ENCODE measurements around the gene DDX20. TPM values are rescaled to one million over a fixed set of nuclear protein-coding genes. Genes with fewer than 3 reads are reported as not detected.

The DDX20 gene
- total and polyA plus RNA-seq, 2 of the 8 experiments (the other 6 are each of a cell fraction or from before 2014, with no cell fraction given): 7.5 to 24.7 TPM

- WGBS, 2 experiments (ENCODE audit: extremely low coverage in 1 of 2, insufficient coverage in 1 of 2, insufficient read length in 1 of 2, insufficient replicate concordance in 2 of 2, low coverage in 1 of 2, low lambda C conversion rate in 2 of 2, missing lambda C conversion rate in 1 of 2): 85% methylated on average over 5 of the region's 5 CpGs; no CpG with 5 or more reads in 1 of the 2 experiments
- no peak for TF ChIP-seq PHF8 (conservative IDR thresholded peaks at IDR 0.05; ENCODE audit: low read depth, low read length)
- TF ChIP-seq FOSL1 (IDR thresholded peaks at IDR 0.05; ENCODE audit: insufficient read depth, low read depth, low read length): no peak
- Histone ChIP-seq H3K56ac (replicated peaks; ENCODE audit: insufficient read length, low read depth, low read length) (no peak overlapping the region), H3K36me3 (ENCODE audit: control insufficient read depth in 2 of 4, insufficient read depth in 4 of 4, low read length in 3 of 4) (no peaks in the 10 kb centered on the region), H2AK5ac (ENCODE audit: low read depth, low read length) (no peak overlapping the region), H3K4me1 (replicated peaks in 1 of 4; ENCODE audit: control insufficient read depth in 3 of 4, insufficient read depth in 4 of 4, low read length in 3 of 4) (peaks cover 0 to 4% (median 0%) of the 10 kb centered on the region in 4 experiments; a peak in 1 of 7 replicates), H3K27ac (ENCODE audit: low read depth, low read length) (no peak overlapping the region), H3K79me2 (ENCODE audit: control insufficient read depth in 1 of 2, insufficient read depth in 2 of 2, low read length in 2 of 2) (no peaks in the 10 kb centered on the region), H4K20me1 (replicated peaks in 1 of 2; ENCODE audit: control insufficient read depth in 1 of 2, insufficient read depth in 2 of 2, low read length in 2 of 2) (no peaks in the 10 kb centered on the region), H3K14ac (ENCODE audit: insufficient read length) (no peak overlapping the region), H3K23me2 (ENCODE audit: low read depth, low read length) (no peaks in the 10 kb centered on the region), H3K27me3 (replicated peaks in 1 of 4; ENCODE audit: control insufficient read depth in 3 of 4, extremely low read depth in 1 of 4, insufficient read depth in 3 of 4, low read length in 3 of 4) (no peaks in the 10 kb centered on the region), H2BK15ac (ENCODE audit: low read length) (no peak overlapping the region), H4K8ac (ENCODE audit: extremely low read depth, insufficient read depth, low read length) (no peak overlapping the region), H3K4me3 (ENCODE audit: extremely low read depth in 1 of 4, insufficient read depth in 2 of 4, low read depth in 3 of 4, low read length in 4 of 4) (no peak overlapping the region), H2BK12ac (ENCODE audit: low read depth, low read length) (no peak overlapping the region), H3K4me2 (ENCODE audit: insufficient read depth in 1 of 2, low read depth in 2 of 2, low read length in 2 of 2) (no peak overlapping the region), H2BK120ac (replicated peaks; ENCODE audit: low read depth, low read length) (no peak overlapping the region), H3K23ac (ENCODE audit: insufficient read length) (no peak overlapping the region), H2AFZ (ENCODE audit: low read length) (no peak overlapping the region), H3K9ac (replicated peaks in 1 of 4; ENCODE audit: extremely low read depth in 1 of 4, low read depth in 3 of 4, low read length in 3 of 4) (no peak overlapping the region), H2BK5ac (ENCODE audit: low read depth, low read length) (no peak overlapping the region), H2BK20ac (ENCODE audit: low read length) (no peak overlapping the region), H3K79me1 (ENCODE audit: low read depth, low read length) (no peaks in the 10 kb centered on the region), H3K4ac (replicated peaks; ENCODE audit: insufficient read length, low read depth, low read length) (no peak overlapping the region), H4K5ac (ENCODE audit: insufficient read length, low read depth, low read length) (no peak overlapping the region), H3K18ac (ENCODE audit: extremely low read depth, low read length) (no peak overlapping the region), H3K9me3 (ENCODE audit: insufficient read depth in 2 of 2, low read depth in 1 of 2, low read length in 1 of 2) (no peaks in the 10 kb centered on the region), H4K91ac (replicated peaks; ENCODE audit: insufficient read length, low read length) (no peak overlapping the region)
- FAIRE-seq (no peak), DNase-seq (ENCODE audit: low read depth in 1 of 2, low spot score in 2 of 2) (no peak)
- ChIA-PET POLR2A (ENCODE audit: partially characterized antibody) (no interaction called here), CTCF (ENCODE audit: partially characterized antibody) (interaction anchor here (0.8 to 3.1 kb wide), 8 partner anchors 20 to 582 kb away, joined by 3 to 12 read pairs (median 3); no protein-coding TSS in a partner anchor)
Measured at GRCh38 chr1:111789142-111789541, 33.4 kb downstream of the DDX20 start.
